Heart right ventricle (tissue), 16 donors: ENCODE measurements around the gene BTBD8. TPM values are rescaled to one million over a fixed set of nuclear protein-coding genes. Genes with fewer than 3 reads are reported as not detected.

ENCODE experiments used
- ATAC-seq, 8 donors: fragments of 200-7000 bp; cut with Tn5 transposase; one replicate each; pipeline ENCODE4 v1.9.1; 2020; ENCODE audit warnings: mild to moderate bottlenecking in 8 of 8, moderate library complexity in 8 of 8, moderate number of reproducible peaks in 1 of 8
- DNase-seq, 2 donors: peaks; one replicate each; pipeline ENCODE4 v3.0.0-alpha.2; 2020
- H3K27ac ChIP-seq, 10 donors: fragments of 200-600 bp; sonication (generic) in 2 of 10; one replicate each; pipeline versions ENCODE4 v1.5.0 to v1.8.0; 2020 to 2022; ENCODE audit warnings: mild to moderate bottlenecking in 3 of 10
- H3K27me3 ChIP-seq, 7 donors: fragments of 200-600 bp; one replicate each; pipeline ENCODE4 v1.8.0; 2021 to 2022; ENCODE audit warnings: mild to moderate bottlenecking in 2 of 7
- H3K36me3 ChIP-seq, 9 donors: fragments of 200-600 bp; sonication (generic) in 1 of 9; one replicate each; pipeline versions ENCODE4 v1.5.0 to v1.8.0; 2020 to 2022; ENCODE audit warnings: mild to moderate bottlenecking in 2 of 9
- H3K4me1 ChIP-seq, 9 donors: fragments of 200-600 bp; sonication (generic) in 1 of 9; one replicate each; pipeline versions ENCODE4 v1.5.0 to v1.8.0; 2020 to 2022; ENCODE audit warnings: mild to moderate bottlenecking in 4 of 9
- H3K4me3 ChIP-seq, 10 donors: fragments of 200-600 bp; sonication (generic) in 2 of 10; one replicate each; pipeline versions ENCODE4 v1.5.0 to v1.8.0; 2020 to 2022; ENCODE audit warnings: mild to moderate bottlenecking in 7 of 10, moderate library complexity in 2 of 10
- H3K9me3 ChIP-seq, 11 donors: fragments of 200-600 bp in 10 of 11; sonication (generic) in 2 of 11; one replicate each; pipeline versions ENCODE4 v1.5.0 to v1.8.0; 2013 to 2022; ENCODE audit warnings: mild to moderate bottlenecking in 2 of 11, control low read depth in 1 of 11, moderate library complexity in 1 of 11
- CTCF ChIP-seq, 9 donors: fragments of 200-600 bp; sonication (generic) in 2 of 9; IDR thresholded peaks; one replicate each; pipeline versions ENCODE4 v1.5.0 to v1.8.0; 2021 to 2022; ENCODE audit warnings: antibody characterized with exemption in 9 of 9, mild to moderate bottlenecking in 5 of 9, moderate library complexity in 1 of 9
- WGBS, 2 donors: extraction: QIAGEN DNeasy Blood & Tissue Kit; methylation state at CpG; one replicate each; pipeline ENCODE4 v1.1.7; 2013; ENCODE audit warnings: inconsistent platforms in 1 of 2; 5-methylcytosine and 5-hydroxymethylcytosine counted together
- intact Hi-C, 10 donors: fragments of 100-400 bp; cut with DNase I; formaldehyde crosslinking; loops; one replicate each; pipeline versions ENCODE4 v1.11.1 to v1.14.2; 2022
- polyA plus RNA-seq, 2 donors: library from polyadenylated mRNA; stranded (reverse); fragments of 200-250 nt; gene quantifications; one replicate each; pipeline ENCODE4 v1.2.3, GENCODE V29; 2013
- total RNA-seq, 10 donors: library from RNA; stranded (reverse); fragmentation: NEBNext Ultra II Directional in 3 of 10; extraction: Animal tissue kit (Norgen Biotek cat#: 25700) in 3 of 10; gene quantifications; one replicate each; pipeline versions ENCODE4 v1.2.1 to v1.2.4, GENCODE V29; 2021 to 2023
- donor health status: Arrhythmogenic right ventricular cardiomyopathy.
- donor health status: ischemic (EF 13 %, LVEDD 7.1; RV severe dilation, severe dysfunction).
- donor health status: healthy with polysubstance abuse.
- donor health status: DM: no; HTN: yes; CAD: no.
- donor health status: DM: no; HTN: no; CAD: no.
- donor health status: ischemic (EF 25% LVEDD 6.9; RV normal size, moderate dysfunction).
- donor health status: ischemic (EF 25% LVEDD 5.7; RV mildly dilated, moderate dysfunction).
- donor health status: healthy.
- donor health status: DM: yes; HTN: yes; CAD: no.
- donor health status: Ischemic cardiomyopathy.
- donor health status: ischemic (EF 35%, LVEDD 5.7; RV mildly dilated, moderate dysfunction).
- donor health status: nonischemic (EF 11% LVEDD 7.7; RV severe dilation, severe dysfunction).
- donor health status: DM: yes; HTN: yes; CAD: no.
- donor health status: PGD.
- donor health status: ischemic (EF 29% LVEDD 5.4; RV normal size, mild dysfunction).
- donor health status: nonischemic (EF 23%, LVEDD 6.1; RV moderate dilation, normal function).

The BTBD8 gene
- total and polyA plus RNA-seq, 12 donors = 0.30 to 6.1 (median 4.1) TPM

- no peak for ATAC-seq
- no peak overlapping the region for H3K4me3 ChIP-seq
- H3K27ac ChIP-seq = no peak overlapping the region
- 84 to 85% methylated on average over 3 of the region's 3 CpGs for WGBS, 2 donors
- peaks cover 0 to 16% (median 0%) of the 10 kb centered on the region in 9 donors for H3K36me3 ChIP-seq
- DNase-seq = no peak
- peaks cover 0 to 13% (median 0%) of the 10 kb centered on the region in 9 donors for H3K4me1 ChIP-seq
- intact Hi-C loops = loop anchor here in 1 of 10 donors (10.0 kb wide), 1 partner anchor 61 kb away; no protein-coding TSS in a partner anchor
- no peaks in the 10 kb centered on the region for H3K27me3 ChIP-seq
- TF ChIP-seq CTCF (IDR thresholded peaks at IDR 0.05) = no peak
- no peaks in the 10 kb centered on the region for H3K9me3 ChIP-seq
Observed at GRCh38 chr1:92126088-92126487, 45.9 kb downstream of the BTBD8 start.

GRCh38 chr1:92134331-92134730 lies 54.2 kb downstream of the BTBD8 start:
- Histone ChIP-seq H3K4me3 (no peak overlapping the region), H3K36me3 (peaks cover 0 to 24% (median 0%) of the 10 kb centered on the region in 9 donors), H3K27me3 (no peaks in the 10 kb centered on the region), H3K9me3 (no peaks in the 10 kb centered on the region), H3K27ac (no peak overlapping the region), H3K4me1 (no peaks in the 10 kb centered on the region)
- TF ChIP-seq CTCF (IDR thresholded peaks at IDR 0.05) = no peak
- DNase-seq (no peak), ATAC-seq (no peak)
- intact Hi-C loops = no loop called here

- Histone ChIP-seq H3K27ac (no peak overlapping the region), H3K27me3 (no peaks in the 10 kb centered on the region), H3K4me1 (no peaks in the 10 kb centered on the region), H3K9me3 (no peaks in the 10 kb centered on the region), H3K4me3 (no peak overlapping the region), H3K36me3 (peaks cover 0 to 17% (median 0%) of the 10 kb centered on the region in 9 donors)
- intact Hi-C loops = no loop called here
- ATAC-seq (no peak), DNase-seq (no peak)
- TF ChIP-seq CTCF (IDR thresholded peaks at IDR 0.05) = no peak
- WGBS, 2 donors = 52 to 58% methylated on average over 2 of the region's 2 CpGs
Observed at GRCh38 chr1:92136341-92136740, 56.2 kb downstream of the BTBD8 start.

GRCh38 chr1:92154934-92155333 lies 74.8 kb downstream of the BTBD8 start:
- 94 to 98% methylated on average over 2 of the region's 2 CpGs for WGBS, 2 donors
- Histone ChIP-seq H3K36me3 (peaks cover 0 to 47% (median 14%) of the 10 kb centered on the region in 9 donors), H3K4me1 (no peaks in the 10 kb centered on the region), H3K27ac (no peak overlapping the region), H3K4me3 (no peak overlapping the region), H3K9me3 (peaks cover 0 to 56% (median 25%) of the 10 kb centered on the region in 11 donors), H3K27me3 (no peaks in the 10 kb centered on the region)
- intact Hi-C loops = no loop called here
- ATAC-seq (no peak), DNase-seq (no peak)
- TF ChIP-seq CTCF (IDR thresholded peaks at IDR 0.05) = no peak
